Endothelial cell of umbilical vein (primary cell): ENCODE results near the gene MUTYH. TPM values are rescaled to one million over a fixed set of nuclear protein-coding genes. Genes with fewer than 3 reads are reported as not detected.

Source experiments
- BruUV-seq: library from RNA; stranded (reverse); fragments of 400-500 nt; replicated peaks from 2 replicates; lab custom pipeline; 2021; lab: Mats Ljungman, UMichigan
- CTCF ChIA-PET: fragments of 300-600, 350-600 bp; sonication (Branson Sonifier 250); formaldehyde crosslinking; loops from one replicate; lab custom pipeline; 2021; ENCODE audit warnings: antibody characterized with exemption, inconsistent platforms; lab: Charles Lee
- POLR2A ChIA-PET: fragments of 300-600, 350-600 bp; sonication (Branson Sonifier 250); formaldehyde crosslinking; loops from one replicate; lab custom pipeline; 2021; ENCODE audit warnings: antibody characterized with exemption, inconsistent platforms; lab: Charles Lee
- DNase-seq: peaks from one replicate; pipeline ENCODE4 v3.0.0-alpha.2; 2011; ENCODE audit warnings: low read depth, low spot score
- FAIRE-seq: peaks from 2 replicates; lab custom pipeline; 2011; peaks lifted over from hg19 to GRCh38; lab: Jason Lieb, UNC
- H2AFZ ChIP-seq: 2 replicates; pipeline ENCODE4 v1.6.0; 2012; ENCODE audit warnings: low read depth, low read length, control low read depth, inconsistent platforms
- H3K27ac ChIP-seq: 2 replicates; pipeline ENCODE4 v1.5.1; 2011; ENCODE audit warnings: low read depth, mild to moderate bottlenecking, control low read depth, low read length, moderate library complexity; ENCODE audit not compliant: insufficient read depth
- H3K27me3 ChIP-seq, 2 experiments: 2 replicates each; pipeline versions ENCODE4 v1.6.0 to v1.6.1; 2011; ENCODE audit warnings: low read length in 2 of 2, mixed read lengths in 1 of 2; ENCODE audit not compliant: control insufficient read depth in 2 of 2, insufficient read depth in 2 of 2
- H3K36me3 ChIP-seq, 2 experiments: 2 replicates in 1 of 2; 3 replicates in 1 of 2; pipeline ENCODE4 v1.5.1; 2011; ENCODE audit warnings: low read length in 2 of 2, mild to moderate bottlenecking in 1 of 2, moderate library complexity in 1 of 2; ENCODE audit not compliant: control insufficient read depth in 2 of 2, insufficient read depth in 2 of 2; ENCODE audit errors: extremely low read depth in 1 of 2
- H3K4me1 ChIP-seq: 3 replicates; pipeline ENCODE4 v1.5.1; 2011; ENCODE audit warnings: mild to moderate bottlenecking, low read length; ENCODE audit not compliant: control insufficient read depth, insufficient read depth; ENCODE audit errors: extremely low read depth
- H3K4me2 ChIP-seq: 2 replicates; pipeline ENCODE4 v1.6.1; 2011; ENCODE audit warnings: low read length, control low read depth, mixed read lengths; ENCODE audit not compliant: insufficient read depth
- H3K4me3 ChIP-seq, 3 experiments: fragments of 200-600 bp in 1 of 3; sonication (generic), shearing (Covaris generic) in 1 of 3; replicated peaks in 1 of 3; 2 replicates each; pipeline ENCODE4 v1.5.1; 2011 to 2016; ENCODE audit warnings: control low read depth in 3 of 3, low read length in 3 of 3, mild to moderate bottlenecking in 2 of 3, inconsistent platforms in 1 of 3, low read depth in 1 of 3, moderate library complexity in 1 of 3; ENCODE audit not compliant: insufficient read depth in 1 of 3
- H3K79me2 ChIP-seq: 2 replicates; pipeline ENCODE4 v1.6.0; 2012; ENCODE audit warnings: low read length, inconsistent platforms; ENCODE audit not compliant: control insufficient read depth, insufficient read depth
- H3K9ac ChIP-seq: replicated peaks from 2 replicates; pipeline ENCODE3; 2011; ENCODE audit warnings: low read length, control low read depth; ENCODE audit not compliant: insufficient read depth; ENCODE audit errors: extremely low read depth
- H3K9me1 ChIP-seq: replicated peaks from 3 replicates; pipeline ENCODE4 v1.6.0; 2011; ENCODE audit warnings: mild to moderate bottlenecking, low read length; ENCODE audit not compliant: control insufficient read depth, insufficient read depth; ENCODE audit errors: extremely low read depth
- H3K9me3 ChIP-seq: replicated peaks from 2 replicates; pipeline ENCODE4 v1.5.1; 2012; ENCODE audit warnings: low read length, inconsistent platforms; ENCODE audit not compliant: control insufficient read depth, insufficient read depth
- H4K20me1 ChIP-seq: replicated peaks from 2 replicates; pipeline ENCODE3; 2011; ENCODE audit warnings: mild to moderate bottlenecking, low read length; ENCODE audit not compliant: control insufficient read depth, insufficient read depth; ENCODE audit errors: extremely low read depth
- EZH2 ChIP-seq: IDR thresholded peaks from 2 replicates; pipeline ENCODE4 v1.6.1; 2012; ENCODE audit warnings: borderline replicate concordance, low read depth, mild to moderate bottlenecking, moderate library complexity, low read length, inconsistent platforms; ENCODE audit not compliant: severe bottlenecking
- FOS ChIP-seq: IDR thresholded peaks from 2 replicates; pipeline ENCODE4 v1.6.1; 2011; ENCODE audit warnings: mild to moderate bottlenecking, low read length, moderate library complexity, borderline replicate concordance; ENCODE audit not compliant: insufficient read depth
- GATA2 ChIP-seq: IDR thresholded peaks from 2 replicates; pipeline ENCODE4 v1.7.0; 2011; ENCODE audit warnings: low read depth, mild to moderate bottlenecking, moderate library complexity, mixed read lengths, low read length; ENCODE audit not compliant: insufficient read length, insufficient read depth
- JUN ChIP-seq: IDR thresholded peaks from 2 replicates; pipeline ENCODE4 v1.6.1; 2011; ENCODE audit warnings: borderline replicate concordance, low read depth; ENCODE audit not compliant: insufficient read length, insufficient read depth
- MYC ChIP-seq: IDR thresholded peaks from one replicate; pipeline ENCODE4 v1.6.1; 2011; ENCODE audit warnings: mild to moderate bottlenecking, low read depth, low read length
- POLR2A ChIP-seq: IDR thresholded peaks from 2 replicates; pipeline ENCODE4 v1.6.1; 2012; ENCODE audit warnings: low read depth, mild to moderate bottlenecking, control low read depth, low read length
- POLR2AphosphoS5 ChIP-seq: IDR thresholded peaks from 2 replicates; pipeline ENCODE4 v1.6.1; 2012; ENCODE audit warnings: low read depth, mild to moderate bottlenecking, control low read depth, low read length, moderate library complexity; ENCODE audit not compliant: insufficient read depth
- dilution Hi-C: fragments of 300-500 bp; cut with MboI; formaldehyde crosslinking; loops from one replicate; pipeline ENCODE4 v1.15.0; 2019; ENCODE audit warnings: low sequenced_read_pairs; ENCODE audit not compliant: extremely low pct_ligation_motif_present
- intact Hi-C: fragments of 100-400 bp; cut with micrococcal nuclease; formaldehyde crosslinking; loops from one replicate; pipeline ENCODE4 v1.10.0; 2022
- polyA plus RNA-seq, 4 experiments: library from polyadenylated mRNA; depleted of rRNA in 3 of 4; stranded (reverse) in 3 of 4; unstranded in 1 of 4; fragments of >200 nt; gene quantifications; 2 replicates each; pipeline versions ENCODE4 v1.2.1 to v1.2.3, GENCODE V29; 2011 to 2012; ENCODE audit warnings: missing spikeins in 1 of 4
- total RNA-seq: library from RNA; stranded (reverse); gene quantifications from 2 replicates; pipeline ENCODE4 v1.2.3, GENCODE V29; 2021
- TF ChIP-seq, protein P1 (sequence below), 2 donors: IDR thresholded peaks; 1 replicate in 1 of 2; 2 replicates in 1 of 2; pipeline ENCODE4 v1.5.1; 2011; ENCODE audit warnings: low read length in 2 of 2, mild to moderate bottlenecking in 2 of 2, moderate library complexity in 2 of 2, control low read depth in 1 of 2, inconsistent platforms in 1 of 2, low read depth in 1 of 2; ENCODE audit not compliant: insufficient read depth in 1 of 2; ENCODE audit errors: extremely low read depth in 1 of 2
- TF ChIP-seq, protein P2 (sequence below): IDR thresholded peaks from 2 replicates; pipeline ENCODE4 v1.6.1; 2011; ENCODE audit not compliant: insufficient read depth, insufficient read length

Gene MUTYH
- total and polyA plus RNA-seq, 2 donors (not counting 3 experiments of a cell fraction or from before 2014, with no cell fraction given), result 12.3 to 16.6 TPM

DNA sequence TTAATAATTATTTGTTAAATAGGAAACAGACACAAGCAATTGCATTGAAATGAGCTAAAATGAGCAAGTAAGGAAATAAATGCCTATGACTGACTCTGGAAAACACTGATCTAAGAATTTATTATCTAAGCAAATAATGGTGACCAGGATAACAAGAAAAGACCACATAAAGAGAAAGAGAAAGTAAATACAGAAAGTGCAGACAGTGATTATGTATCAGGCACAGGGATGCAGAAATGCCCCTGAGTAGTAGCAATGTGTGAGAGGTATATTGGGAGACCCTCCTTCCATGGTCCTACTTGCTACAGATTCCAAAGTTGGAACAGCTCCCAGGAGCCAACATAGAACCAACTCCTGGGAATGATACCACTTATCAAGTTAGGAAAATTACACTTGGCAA is 33.3 kb upstream of the MUTYH start:
- Histone ChIP-seq H3K27ac (no peak overlapping the region), H3K36me3 (no peaks in the 10 kb centered on the region), H3K4me3 (no peak overlapping the region), H3K79me2 (no peaks in the 10 kb centered on the region), H3K9me1 (no peaks in the 10 kb centered on the region), H3K9ac (no peak overlapping the region), H3K9me3 (no peaks in the 10 kb centered on the region), H4K20me1 (no peaks in the 10 kb centered on the region), H3K27me3 (peaks cover 0 to 1% of the 10 kb centered on the region in 2 experiments), H3K4me2 (no peak overlapping the region), H3K4me1 (no peaks in the 10 kb centered on the region), H2AFZ (no peak overlapping the region)
- no TSS peak for BruUV-seq
- CTCF ChIA-PET, result interaction anchor here (0.7 to 1.6 kb wide), 6 partner anchors 9 to 119 kb away, joined by 3 to 8 read pairs (median 4); no protein-coding TSS in a partner anchor
- dilution Hi-C loops (loop anchor here (25.0 kb wide), 1 partner anchor 114 kb away; the partner anchor contains the start of gene TESK2), intact Hi-C loops (no loop called here)
- no peak for FAIRE-seq
- POLR2A ChIA-PET, result no interaction called here
- no peak for TF ChIP-seq GATA2
- TF ChIP-seq MYC, result no peak
- TF ChIP-seq POLR2A, result no peak
- no peak for DNase-seq

DNA sequence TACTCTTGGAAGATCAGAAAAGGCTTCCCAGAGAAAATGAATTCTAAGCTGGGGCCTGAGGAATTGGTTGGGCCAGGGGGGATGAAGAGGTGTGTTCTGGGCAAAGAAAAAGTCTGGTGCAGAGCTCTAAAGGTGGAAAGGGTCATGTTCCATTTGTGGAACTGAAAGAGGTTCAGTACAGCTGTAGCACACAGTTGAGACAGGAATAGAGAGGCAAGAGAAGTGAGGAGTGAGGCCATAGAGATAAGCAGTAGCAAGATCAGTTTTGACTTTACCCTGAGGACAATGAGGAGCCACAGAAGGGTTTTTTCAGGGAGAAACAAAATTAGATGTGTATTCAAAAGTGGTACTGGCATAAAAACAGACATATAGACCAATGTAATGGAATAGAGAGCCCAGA is 30.3 kb upstream of the MUTYH start:
- no peaks in the 10 kb centered on the region for H4K20me1 ChIP-seq
- no TSS peak for BruUV-seq
- TF ChIP-seq POLR2A, result no peak
- no peak for TF ChIP-seq JUN
- no peak for TF ChIP-seq FOS
- TF ChIP-seq, protein P1, sequence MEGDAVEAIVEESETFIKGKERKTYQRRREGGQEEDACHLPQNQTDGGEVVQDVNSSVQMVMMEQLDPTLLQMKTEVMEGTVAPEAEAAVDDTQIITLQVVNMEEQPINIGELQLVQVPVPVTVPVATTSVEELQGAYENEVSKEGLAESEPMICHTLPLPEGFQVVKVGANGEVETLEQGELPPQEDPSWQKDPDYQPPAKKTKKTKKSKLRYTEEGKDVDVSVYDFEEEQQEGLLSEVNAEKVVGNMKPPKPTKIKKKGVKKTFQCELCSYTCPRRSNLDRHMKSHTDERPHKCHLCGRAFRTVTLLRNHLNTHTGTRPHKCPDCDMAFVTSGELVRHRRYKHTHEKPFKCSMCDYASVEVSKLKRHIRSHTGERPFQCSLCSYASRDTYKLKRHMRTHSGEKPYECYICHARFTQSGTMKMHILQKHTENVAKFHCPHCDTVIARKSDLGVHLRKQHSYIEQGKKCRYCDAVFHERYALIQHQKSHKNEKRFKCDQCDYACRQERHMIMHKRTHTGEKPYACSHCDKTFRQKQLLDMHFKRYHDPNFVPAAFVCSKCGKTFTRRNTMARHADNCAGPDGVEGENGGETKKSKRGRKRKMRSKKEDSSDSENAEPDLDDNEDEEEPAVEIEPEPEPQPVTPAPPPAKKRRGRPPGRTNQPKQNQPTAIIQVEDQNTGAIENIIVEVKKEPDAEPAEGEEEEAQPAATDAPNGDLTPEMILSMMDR (IDR thresholded peaks at IDR 0.05; ENCODE audit: extremely low read depth in 1 of 2, insufficient read depth in 1 of 2, low read depth in 1 of 2, low read length in 2 of 2), result no peak
- TF ChIP-seq POLR2AphosphoS5, result no peak
- TF ChIP-seq, protein P2, sequence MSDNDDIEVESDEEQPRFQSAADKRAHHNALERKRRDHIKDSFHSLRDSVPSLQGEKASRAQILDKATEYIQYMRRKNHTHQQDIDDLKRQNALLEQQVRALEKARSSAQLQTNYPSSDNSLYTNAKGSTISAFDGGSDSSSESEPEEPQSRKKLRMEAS, result no peak
- TF ChIP-seq EZH2, result no peak
- no peak for TF ChIP-seq GATA2
- TF ChIP-seq MYC, result no peak
- no peaks in the 10 kb centered on the region for H3K9me1 ChIP-seq
- dilution Hi-C loops (loop anchor here (25.0 kb wide), 1 partner anchor 117 kb away; the partner anchor contains the start of gene TESK2), intact Hi-C loops (no loop called here)
- H3K9me3 ChIP-seq, result no peaks in the 10 kb centered on the region
- no peaks in the 10 kb centered on the region for H3K36me3 ChIP-seq
- CTCF ChIA-PET, result interaction anchor here (1.2 to 2.0 kb wide), 3 partner anchors 10 to 356 kb away, joined by 3 to 7 read pairs (median 6); partner anchors contain the start of gene TESK2
- H3K27me3 ChIP-seq, result peaks cover 0 to 1% of the 10 kb centered on the region in 2 experiments
- no peak overlapping the region for H3K27ac ChIP-seq
- no peaks in the 10 kb centered on the region for H3K79me2 ChIP-seq
- DNase-seq (no peak), FAIRE-seq (no peak)
- POLR2A ChIA-PET, result no interaction called here
- H3K4me2 ChIP-seq, result no peak overlapping the region
- H3K9ac ChIP-seq, result no peak overlapping the region
- H2AFZ ChIP-seq, result no peak overlapping the region
- no peak overlapping the region for H3K4me3 ChIP-seq
- no peaks in the 10 kb centered on the region for H3K4me1 ChIP-seq
